ENCODE results near the gene SCART1. TPM values are rescaled to one million over a fixed set of nuclear protein-coding genes. Genes with fewer than 3 reads are reported as not detected.

Gene SCART1
- total and polyA plus RNA-seq, 2 donors (not counting 3 experiments of a cell fraction or from before 2014, with no cell fraction given): 0.90 to 1.0 TPM

- no peak for TF ChIP-seq POLR2AphosphoS5 (IDR thresholded peaks at IDR 0.05; ENCODE audit: insufficient read depth, low read depth, low read length)
- no peak for TF ChIP-seq FOS (IDR thresholded peaks at IDR 0.05; ENCODE audit: borderline replicate concordance, insufficient read depth, low read length)
- TF ChIP-seq, protein P1, sequence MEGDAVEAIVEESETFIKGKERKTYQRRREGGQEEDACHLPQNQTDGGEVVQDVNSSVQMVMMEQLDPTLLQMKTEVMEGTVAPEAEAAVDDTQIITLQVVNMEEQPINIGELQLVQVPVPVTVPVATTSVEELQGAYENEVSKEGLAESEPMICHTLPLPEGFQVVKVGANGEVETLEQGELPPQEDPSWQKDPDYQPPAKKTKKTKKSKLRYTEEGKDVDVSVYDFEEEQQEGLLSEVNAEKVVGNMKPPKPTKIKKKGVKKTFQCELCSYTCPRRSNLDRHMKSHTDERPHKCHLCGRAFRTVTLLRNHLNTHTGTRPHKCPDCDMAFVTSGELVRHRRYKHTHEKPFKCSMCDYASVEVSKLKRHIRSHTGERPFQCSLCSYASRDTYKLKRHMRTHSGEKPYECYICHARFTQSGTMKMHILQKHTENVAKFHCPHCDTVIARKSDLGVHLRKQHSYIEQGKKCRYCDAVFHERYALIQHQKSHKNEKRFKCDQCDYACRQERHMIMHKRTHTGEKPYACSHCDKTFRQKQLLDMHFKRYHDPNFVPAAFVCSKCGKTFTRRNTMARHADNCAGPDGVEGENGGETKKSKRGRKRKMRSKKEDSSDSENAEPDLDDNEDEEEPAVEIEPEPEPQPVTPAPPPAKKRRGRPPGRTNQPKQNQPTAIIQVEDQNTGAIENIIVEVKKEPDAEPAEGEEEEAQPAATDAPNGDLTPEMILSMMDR (IDR thresholded peaks at IDR 0.05; ENCODE audit: extremely low read depth in 1 of 2, insufficient read depth in 1 of 2, low read depth in 1 of 2, low read length in 2 of 2): no peak
- no peak for TF ChIP-seq EZH2 (IDR thresholded peaks at IDR 0.05; ENCODE audit: borderline replicate concordance, low read depth, low read length, severe bottlenecking)
- TF ChIP-seq POLR2A (IDR thresholded peaks at IDR 0.05; ENCODE audit: low read depth, low read length): no peak
- TF ChIP-seq GATA2 (IDR thresholded peaks at IDR 0.05; ENCODE audit: insufficient read depth, insufficient read length, low read depth, low read length): no peak
- TF ChIP-seq, protein P2, sequence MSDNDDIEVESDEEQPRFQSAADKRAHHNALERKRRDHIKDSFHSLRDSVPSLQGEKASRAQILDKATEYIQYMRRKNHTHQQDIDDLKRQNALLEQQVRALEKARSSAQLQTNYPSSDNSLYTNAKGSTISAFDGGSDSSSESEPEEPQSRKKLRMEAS (IDR thresholded peaks at IDR 0.05; ENCODE audit: insufficient read depth, insufficient read length): no peak
- ChIA-PET CTCF (no interaction called here), POLR2A (no interaction called here)
- Histone ChIP-seq H3K4me1 (ENCODE audit: control insufficient read depth, extremely low read depth, insufficient read depth, low read length) (no peaks in the 10 kb centered on the region), H3K79me2 (ENCODE audit: control insufficient read depth, insufficient read depth, low read length) (no peaks in the 10 kb centered on the region), H3K4me3 (replicated peaks in 1 of 3; ENCODE audit: insufficient read depth in 1 of 3, low read depth in 1 of 3, low read length in 3 of 3) (no peak overlapping the region), H3K27me3 (ENCODE audit: control insufficient read depth in 2 of 2, insufficient read depth in 2 of 2, low read length in 2 of 2) (no peaks in the 10 kb centered on the region), H3K36me3 (ENCODE audit: control insufficient read depth in 2 of 2, extremely low read depth in 1 of 2, insufficient read depth in 2 of 2, low read length in 2 of 2) (no peaks in the 10 kb centered on the region), H3K27ac (ENCODE audit: insufficient read depth, low read depth, low read length) (no peak overlapping the region), H3K9me1 (replicated peaks; ENCODE audit: control insufficient read depth, extremely low read depth, insufficient read depth, low read length) (no peaks in the 10 kb centered on the region), H3K9ac (replicated peaks; ENCODE audit: extremely low read depth, insufficient read depth, low read length) (no peak overlapping the region), H4K20me1 (replicated peaks; ENCODE audit: control insufficient read depth, extremely low read depth, insufficient read depth, low read length) (no peaks in the 10 kb centered on the region), H3K4me2 (ENCODE audit: insufficient read depth, low read length) (no peak overlapping the region), H2AFZ (ENCODE audit: low read depth, low read length) (no peak overlapping the region), H3K9me3 (replicated peaks; ENCODE audit: control insufficient read depth, insufficient read depth, low read length) (no peaks in the 10 kb centered on the region)
- FAIRE-seq: no peak
- no TSS peak for BruUV-seq (replicated peaks)
- intact Hi-C loops (cut with micrococcal nuclease): no loop called here
- dilution Hi-C loops (cut with MboI; ENCODE audit: extremely low pct_ligation_motif_present, low sequenced_read_pairs): no loop called here
- no peak for DNase-seq (ENCODE audit: low read depth, low spot score)
Measured at GRCh38 chr10:133481086-133481643, 27.4 kb downstream of the SCART1 start.
